ENCODE data around the gene ZBTB40. TPM values are rescaled to one million over a fixed set of nuclear protein-coding genes. Genes with fewer than 3 reads are reported as not detected.

Gene ZBTB40
- polyA plus RNA-seq, 1 of the 3 experiments (the other 2 are of a cell fraction) = 5.0 TPM

- no peaks in the 10 kb centered on the region for H3K9me2 ChIP-seq
- H3K4me2 ChIP-seq = no peak overlapping the region
- no peaks in the 10 kb centered on the region for H3K79me2 ChIP-seq (ENCODE audit: insufficient read depth)
- H3K9me3 ChIP-seq = no peaks in the 10 kb centered on the region
- WGBS (ENCODE audit: low lambda C conversion rate) = 96% methylated on average over 3 of the region's 3 CpGs
- no peak for DNase-seq
- H3K27me3 ChIP-seq (ENCODE audit: insufficient read depth) = no peaks in the 10 kb centered on the region
- ChIA-PET CTCF (interaction anchor here (1.7 to 11.7 kb wide), 7 partner anchors 14 to 118 kb away, joined by 4 to 289 read pairs (median 33); partner anchors contain the start of genes C1QA and C1QC), POLR2A (no interaction called here)
- no peaks in the 10 kb centered on the region for H4K20me1 ChIP-seq (ENCODE audit: insufficient read depth)
- no peak overlapping the region for H3K27ac ChIP-seq (ENCODE audit: low read depth in 2 of 2, low read length in 1 of 2)
- no peak overlapping the region for H2AFZ ChIP-seq (ENCODE audit: low read depth)
- H3K4me1 ChIP-seq (ENCODE audit: control insufficient read depth in 1 of 2, insufficient read depth in 2 of 2, low read depth in 1 of 2, low read length in 1 of 2) = peaks cover 0 to 27% of the 10 kb centered on the region in 2 experiments; a peak in 1 of 4 replicates
- peaks cover 1 to 69% of the 10 kb centered on the region in 2 experiments for H3K36me3 ChIP-seq (replicated peaks in 1 of 2; ENCODE audit: control insufficient read depth in 1 of 2, insufficient read depth in 2 of 2, low read length in 1 of 2)
- no peak overlapping the region for H3K4me3 ChIP-seq (ENCODE audit: low read depth in 2 of 2, low read length in 1 of 2)
- H3F3A ChIP-seq (replicated peaks; ENCODE audit: insufficient read depth) = no peaks in the 10 kb centered on the region
- H3K9ac ChIP-seq = no peak overlapping the region
- no peak for TF ChIP-seq GATA2 (CRISPR knock-in tag; IDR thresholded peaks at IDR 0.05)
Measured at GRCh38 chr1:22525211-22525610, 73.6 kb downstream of the ZBTB40 start.

GRCh38 chr1:22525646-22526045 is 74.0 kb downstream of the ZBTB40 start:
- Histone ChIP-seq H3K79me2 (ENCODE audit: insufficient read depth) (no peaks in the 10 kb centered on the region), H3K9ac (no peak overlapping the region), H3K27me3 (ENCODE audit: insufficient read depth) (no peaks in the 10 kb centered on the region), H3F3A (replicated peaks; ENCODE audit: insufficient read depth) (no peaks in the 10 kb centered on the region), H3K27ac (ENCODE audit: low read depth in 2 of 2, low read length in 1 of 2) (no peak overlapping the region), H3K36me3 (replicated peaks in 1 of 2; ENCODE audit: control insufficient read depth in 1 of 2, insufficient read depth in 2 of 2, low read length in 1 of 2) (peaks cover 0 to 65% of the 10 kb centered on the region in 2 experiments), H3K4me2 (no peak overlapping the region), H2AFZ (ENCODE audit: low read depth) (no peak overlapping the region), H3K9me2 (no peaks in the 10 kb centered on the region), H3K9me3 (no peaks in the 10 kb centered on the region), H3K4me3 (ENCODE audit: low read depth in 2 of 2, low read length in 1 of 2) (no peak overlapping the region), H3K4me1 (ENCODE audit: control insufficient read depth in 1 of 2, insufficient read depth in 2 of 2, low read depth in 1 of 2, low read length in 1 of 2) (peaks cover 0 to 30% of the 10 kb centered on the region in 2 experiments; a peak in 1 of 4 replicates), H4K20me1 (ENCODE audit: insufficient read depth) (no peaks in the 10 kb centered on the region)
- ChIA-PET CTCF (interaction anchor here (1.7 to 11.7 kb wide), 8 partner anchors 13 to 127 kb away, joined by 4 to 289 read pairs (median 26); partner anchors contain the start of genes C1QA, C1QB and C1QC), POLR2A (no interaction called here)
- TF ChIP-seq JUND (IDR thresholded peaks at IDR 0.05) (no peak), USF1 (IDR thresholded peaks at IDR 0.05; ENCODE audit: borderline replicate concordance, low read depth) (no peak), MEF2A (IDR thresholded peaks at IDR 0.05; ENCODE audit: borderline replicate concordance, low read depth) (no peak)
- 91% methylated on average over 8 of the region's 11 CpGs for WGBS (ENCODE audit: low lambda C conversion rate)
- no peak for DNase-seq

GRCh38 chr1:22526098-22526497 is 74.4 kb downstream of the ZBTB40 start:
- Histone ChIP-seq H3K27ac (ENCODE audit: low read depth in 2 of 2, low read length in 1 of 2) (no peak overlapping the region), H2AFZ (ENCODE audit: low read depth) (no peak overlapping the region), H3K4me3 (ENCODE audit: low read depth in 2 of 2, low read length in 1 of 2) (no peak overlapping the region), H3K79me2 (ENCODE audit: insufficient read depth) (no peaks in the 10 kb centered on the region), H3K36me3 (replicated peaks in 1 of 2; ENCODE audit: control insufficient read depth in 1 of 2, insufficient read depth in 2 of 2, low read length in 1 of 2) (peaks cover 0 to 60% of the 10 kb centered on the region in 2 experiments), H4K20me1 (ENCODE audit: insufficient read depth) (no peaks in the 10 kb centered on the region), H3K27me3 (ENCODE audit: insufficient read depth) (no peaks in the 10 kb centered on the region), H3K9me3 (no peaks in the 10 kb centered on the region), H3K4me1 (ENCODE audit: control insufficient read depth in 1 of 2, insufficient read depth in 2 of 2, low read depth in 1 of 2, low read length in 1 of 2) (peaks cover 0 to 31% of the 10 kb centered on the region in 2 experiments; a peak in 1 of 4 replicates), H3K4me2 (no peak overlapping the region), H3K9ac (no peak overlapping the region), H3K9me2 (no peaks in the 10 kb centered on the region), H3F3A (replicated peaks; ENCODE audit: insufficient read depth) (no peaks in the 10 kb centered on the region)
- CTCF ChIA-PET = interaction anchor here (1.7 to 11.7 kb wide), 11 partner anchors 9 to 394 kb away, joined by 4 to 289 read pairs (median 19); partner anchors contain the start of genes C1QA, C1QB and C1QC
- POLR2A ChIA-PET = no interaction called here
- no peak for DNase-seq
- TF ChIP-seq, protein P1, sequence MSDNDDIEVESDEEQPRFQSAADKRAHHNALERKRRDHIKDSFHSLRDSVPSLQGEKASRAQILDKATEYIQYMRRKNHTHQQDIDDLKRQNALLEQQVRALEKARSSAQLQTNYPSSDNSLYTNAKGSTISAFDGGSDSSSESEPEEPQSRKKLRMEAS (IDR thresholded peaks at IDR 0.05; ENCODE audit: low read depth) = no peak
- TF ChIP-seq MEF2A (IDR thresholded peaks at IDR 0.05; ENCODE audit: borderline replicate concordance, low read depth) = no peak
- TF ChIP-seq FOXM1 (IDR thresholded peaks at IDR 0.05; ENCODE audit: low read depth) = no peak
- 88% methylated on average over 9 of the region's 11 CpGs for WGBS (ENCODE audit: low lambda C conversion rate)
